ENCODE results near the gene NUDCD3.
"Not testable (repeated sequence)": the region's sequence is repeated elsewhere in the genome, so short reads cannot be mapped to it uniquely, and the experiment has no call there.

The NUDCD3 gene

DNA sequence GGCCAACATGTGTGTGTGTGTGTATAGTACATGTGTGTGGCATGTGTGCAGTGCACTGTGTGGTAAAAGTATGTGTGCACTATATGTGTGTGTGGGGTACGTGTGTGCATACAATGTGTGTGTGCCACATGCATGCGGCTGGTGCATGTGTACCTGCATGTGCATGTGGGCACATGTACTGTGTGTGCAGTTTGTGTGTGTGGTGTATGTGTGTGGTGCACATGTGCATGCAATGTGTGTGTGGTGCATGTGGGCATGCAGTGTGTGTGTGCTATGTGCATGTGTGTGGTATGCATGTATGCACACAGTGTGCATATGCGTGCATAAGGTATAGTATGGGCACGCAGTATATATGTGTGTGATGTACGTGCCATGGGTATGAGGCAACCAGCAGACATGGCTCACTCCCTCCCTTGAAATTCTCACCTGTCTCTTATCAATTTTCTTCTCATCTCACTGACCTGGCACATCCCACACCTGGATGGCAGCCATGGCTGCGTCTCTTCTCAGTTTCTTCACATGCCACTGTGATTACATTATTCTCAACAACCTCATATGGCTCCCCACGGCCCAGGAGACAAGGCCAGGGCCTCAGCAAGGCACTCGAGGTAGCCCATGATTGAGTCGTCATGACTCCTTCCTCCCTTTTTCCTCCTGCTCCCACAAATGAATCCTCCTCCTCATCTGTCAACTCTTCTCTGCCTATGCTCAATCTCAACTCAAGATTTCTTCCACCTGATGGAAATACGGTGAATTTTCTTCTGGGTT, 57.0 kb downstream of the NUDCD3 start:
- H3K36me3 ChIP-seq = no peaks in the 10 kb centered on the region
- peaks cover 0 to 4% (median 0%) of the 10 kb centered on the region in 4 donors for H3K4me1 ChIP-seq
- no peaks in the 10 kb centered on the region for H3K27me3 ChIP-seq
- TF ChIP-seq, protein P1, sequence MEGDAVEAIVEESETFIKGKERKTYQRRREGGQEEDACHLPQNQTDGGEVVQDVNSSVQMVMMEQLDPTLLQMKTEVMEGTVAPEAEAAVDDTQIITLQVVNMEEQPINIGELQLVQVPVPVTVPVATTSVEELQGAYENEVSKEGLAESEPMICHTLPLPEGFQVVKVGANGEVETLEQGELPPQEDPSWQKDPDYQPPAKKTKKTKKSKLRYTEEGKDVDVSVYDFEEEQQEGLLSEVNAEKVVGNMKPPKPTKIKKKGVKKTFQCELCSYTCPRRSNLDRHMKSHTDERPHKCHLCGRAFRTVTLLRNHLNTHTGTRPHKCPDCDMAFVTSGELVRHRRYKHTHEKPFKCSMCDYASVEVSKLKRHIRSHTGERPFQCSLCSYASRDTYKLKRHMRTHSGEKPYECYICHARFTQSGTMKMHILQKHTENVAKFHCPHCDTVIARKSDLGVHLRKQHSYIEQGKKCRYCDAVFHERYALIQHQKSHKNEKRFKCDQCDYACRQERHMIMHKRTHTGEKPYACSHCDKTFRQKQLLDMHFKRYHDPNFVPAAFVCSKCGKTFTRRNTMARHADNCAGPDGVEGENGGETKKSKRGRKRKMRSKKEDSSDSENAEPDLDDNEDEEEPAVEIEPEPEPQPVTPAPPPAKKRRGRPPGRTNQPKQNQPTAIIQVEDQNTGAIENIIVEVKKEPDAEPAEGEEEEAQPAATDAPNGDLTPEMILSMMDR (IDR thresholded peaks at IDR 0.05) = no peak
- DNase-seq = no peak
- intact Hi-C loops (cut with DNase I; ENCODE audit: low total_unique reads) = no loop called here
- H3K4me3 ChIP-seq = no peak overlapping the region
- no peaks in the 10 kb centered on the region for H3K9me3 ChIP-seq
- no peak overlapping the region for H3K27ac ChIP-seq

DNA sequence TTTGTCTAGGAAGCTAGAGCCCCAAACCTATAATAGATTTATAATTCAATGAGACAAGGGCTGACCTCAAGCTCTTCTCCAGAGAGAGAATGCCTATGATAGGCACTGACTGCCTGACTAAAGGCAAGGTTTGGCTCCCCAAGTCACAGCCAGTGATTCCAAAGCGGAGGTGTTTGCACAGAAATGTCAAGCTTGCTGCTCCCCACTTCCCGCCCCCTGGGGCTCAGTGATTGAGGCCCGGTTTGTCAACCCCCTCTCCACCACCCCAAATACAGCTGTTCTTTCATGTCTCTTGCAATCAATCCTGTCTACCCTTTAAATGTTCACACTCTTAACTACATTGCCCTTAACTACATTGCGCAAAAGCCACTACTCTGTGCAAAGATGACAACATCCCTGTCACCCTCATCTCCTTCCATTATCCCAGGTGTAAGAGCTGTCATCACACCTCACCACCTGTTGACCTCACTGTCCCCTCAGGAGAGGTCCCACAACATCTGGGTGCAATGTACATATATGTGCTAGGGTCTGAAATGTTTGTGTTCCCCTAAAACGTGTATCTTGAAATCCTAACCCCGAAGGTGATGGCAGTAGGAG, 58.0 kb downstream of the NUDCD3 start:
- Histone ChIP-seq H3K27ac (no peak overlapping the region), H3K9me3 (no peaks in the 10 kb centered on the region), H3K27me3 (no peaks in the 10 kb centered on the region), H3K4me3 (no peak overlapping the region), H3K36me3 (peaks cover 0 to 2% (median under 1%) of the 10 kb centered on the region in 3 donors), H3K4me1 (peaks cover 0 to 4% (median 0%) of the 10 kb centered on the region in 4 donors)
- TF ChIP-seq, protein P1 (IDR thresholded peaks at IDR 0.05) = no peak
- intact Hi-C loops (cut with DNase I; ENCODE audit: low total_unique reads) = no loop called here
- DNase-seq = no peak

DNA sequence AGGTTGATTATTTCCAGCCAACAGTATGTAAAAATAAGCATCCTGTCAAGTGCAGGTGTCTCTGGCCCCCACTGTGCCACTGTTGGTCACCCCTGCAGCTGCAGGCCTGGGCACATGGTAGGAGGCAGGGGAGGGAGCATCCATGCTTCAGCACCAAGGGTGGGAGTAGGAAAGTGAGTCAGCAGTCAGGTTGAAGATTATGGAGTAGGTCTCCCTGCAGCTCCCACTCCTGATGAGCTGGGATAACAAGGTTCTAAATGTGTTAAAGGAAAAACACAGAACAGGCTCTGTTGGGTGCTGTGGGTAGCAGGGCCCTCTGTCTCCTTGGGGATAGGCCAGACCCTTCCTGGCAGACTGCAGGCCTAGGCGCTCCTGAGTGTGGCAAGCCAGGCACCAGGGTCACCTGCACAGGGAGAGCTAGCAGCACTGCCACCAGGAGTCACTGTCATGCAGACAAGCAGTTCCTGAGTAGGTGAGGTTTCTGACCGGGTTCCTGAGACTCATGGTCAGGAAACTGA, 59.3 kb downstream of the NUDCD3 start:
- Histone ChIP-seq H3K27me3 (no peaks in the 10 kb centered on the region), H3K4me3 (no peak overlapping the region), H3K4me1 (peaks cover 0 to 4% (median 0%) of the 10 kb centered on the region in 4 donors), H3K27ac (no peak overlapping the region), H3K9me3 (no peaks in the 10 kb centered on the region), H3K36me3 (peaks cover 4 to 13% (median 9%) of the 10 kb centered on the region in 3 donors)
- TF ChIP-seq, protein P1 (IDR thresholded peaks at IDR 0.05) = no peak
- no peak for DNase-seq
- intact Hi-C loops (cut with DNase I; ENCODE audit: low total_unique reads) = no loop called here

DNA sequence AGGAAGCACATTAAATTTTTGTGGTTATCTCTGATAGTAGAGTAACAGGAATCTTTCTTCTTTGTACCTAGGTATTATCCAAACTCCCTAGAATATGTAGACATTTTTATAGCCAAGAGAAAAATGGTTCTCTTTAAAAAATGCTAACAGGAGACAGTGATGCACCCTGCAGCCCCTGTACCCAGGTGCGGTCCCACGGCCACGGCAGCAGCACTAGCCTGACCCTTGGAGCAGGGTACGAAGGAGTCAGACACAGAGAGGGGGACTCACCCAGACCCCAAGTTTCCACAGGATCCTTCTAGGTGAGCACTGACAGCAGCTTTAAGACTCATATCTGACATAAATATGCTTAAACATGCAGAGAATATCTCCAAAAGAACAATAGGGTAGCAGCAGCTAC, 60.4 kb downstream of the NUDCD3 start:
- Histone ChIP-seq H3K4me3 (no peak overlapping the region), H3K36me3 (peaks cover 15 to 24% (median 19%) of the 10 kb centered on the region in 3 donors), H3K27ac (no peak overlapping the region), H3K9me3 (no peaks in the 10 kb centered on the region), H3K27me3 (no peaks in the 10 kb centered on the region), H3K4me1 (peaks cover 0 to 4% (median 0%) of the 10 kb centered on the region in 4 donors)
- DNase-seq = no peak
- TF ChIP-seq, protein P1 (IDR thresholded peaks at IDR 0.05) = no peak
- intact Hi-C loops (cut with DNase I; ENCODE audit: low total_unique reads) = no loop called here

DNA sequence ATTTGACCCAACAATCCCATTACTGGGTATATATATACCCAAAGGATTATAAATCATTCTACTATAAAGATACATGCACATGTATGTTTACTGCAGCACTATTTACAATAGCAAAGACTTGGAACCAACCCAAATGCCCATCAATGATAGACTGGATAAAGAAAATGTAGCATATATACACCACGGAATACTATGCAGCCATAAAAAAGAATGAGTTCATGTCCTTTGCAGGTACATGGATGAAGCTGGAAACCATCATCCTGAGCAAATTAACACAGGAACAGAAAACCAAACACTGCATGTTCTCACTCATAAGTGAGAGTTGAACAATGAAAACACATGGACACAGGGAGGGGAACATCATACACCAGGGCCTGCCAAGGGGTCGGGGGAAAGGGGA, 65.7 kb downstream of the NUDCD3 start:
- H3K9me3 ChIP-seq; H3K4me1 ChIP-seq; H3K27ac ChIP-seq; H3K27me3 ChIP-seq; H3K4me3 ChIP-seq; intact Hi-C loops (cut with DNase I; ENCODE audit: low total_unique reads); DNase-seq: not testable (repeated sequence)
- H3K36me3 ChIP-seq = peaks cover 21 to 29% (median 26%) of the 10 kb centered on the region in 3 donors

DNA sequence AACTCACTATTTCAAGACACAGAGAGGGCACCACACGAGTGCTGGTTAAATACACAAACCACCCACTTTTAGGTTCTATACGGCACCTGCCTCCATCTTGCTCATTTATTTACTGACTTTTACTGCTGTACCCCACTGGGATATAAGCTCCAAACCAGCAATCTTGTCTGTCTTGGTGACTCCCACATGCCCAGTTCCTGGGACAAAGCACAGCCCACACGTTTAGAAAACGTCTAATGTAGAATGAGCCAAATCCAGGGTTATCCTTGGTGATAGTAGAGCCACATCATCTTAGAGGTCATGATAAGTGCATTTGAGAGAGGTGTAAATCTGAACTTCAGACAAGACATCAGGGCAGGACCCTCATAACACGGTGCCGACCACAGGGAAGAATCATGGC, 73.5 kb downstream of the NUDCD3 start:
- TF ChIP-seq, protein P1 (IDR thresholded peaks at IDR 0.05) = no peak
- no peaks in the 10 kb centered on the region for H3K4me1 ChIP-seq
- DNase-seq = no peak
- no peaks in the 10 kb centered on the region for H3K27me3 ChIP-seq
- peaks cover 6 to 23% (median 18%) of the 10 kb centered on the region in 3 donors for H3K36me3 ChIP-seq
- no peak overlapping the region for H3K4me3 ChIP-seq
- no peak overlapping the region for H3K27ac ChIP-seq
- no peaks in the 10 kb centered on the region for H3K9me3 ChIP-seq
- intact Hi-C loops (cut with DNase I; ENCODE audit: low total_unique reads) = no loop called here

Measured in tibial artery (tissue), 4 donors.